Glutamatergic neuron (in vitro differentiated cells): Measurements from ENCODE around the gene FBLN5. TPM values are rescaled to one million over a fixed set of nuclear protein-coding genes. Genes with fewer than 3 reads are reported as not detected.

ENCODE experiments used
- DNase-seq: peaks from one replicate; pipeline ENCODE4 v3.0.0; 2022
- H3K27ac Mint-ChIP-seq: one replicate; pipeline ENCODE4 v1.8.0; 2020; ENCODE audit warnings: mild to moderate bottlenecking, mixed read lengths, inconsistent platforms; ENCODE audit not compliant: unreplicated experiment
- H3K27me3 Mint-ChIP-seq: one replicate; pipeline ENCODE4 v1.8.0; 2020; ENCODE audit warnings: mild to moderate bottlenecking, moderate library complexity, mixed read lengths, inconsistent platforms; ENCODE audit not compliant: unreplicated experiment
- H3K36me3 Mint-ChIP-seq: one replicate; pipeline ENCODE4 v1.8.0; 2020; ENCODE audit warnings: mild to moderate bottlenecking, mixed read lengths, inconsistent platforms; ENCODE audit not compliant: unreplicated experiment
- H3K4me1 Mint-ChIP-seq: one replicate; pipeline ENCODE4 v1.8.0; 2020; ENCODE audit warnings: mild to moderate bottlenecking, low read depth, mixed read lengths, inconsistent platforms; ENCODE audit not compliant: unreplicated experiment
- H3K4me3 Mint-ChIP-seq: one replicate; pipeline ENCODE4 v1.8.0; 2020; ENCODE audit warnings: mild to moderate bottlenecking, mixed read lengths, inconsistent platforms; ENCODE audit not compliant: unreplicated experiment
- H3K9me3 Mint-ChIP-seq: one replicate; pipeline ENCODE4 v1.8.0; 2020; ENCODE audit warnings: mild to moderate bottlenecking, moderate library complexity, mixed read lengths, inconsistent platforms; ENCODE audit not compliant: unreplicated experiment
- total RNA-seq: library from RNA; stranded (reverse); fragmentation: NEBNext Ultra II Directional; extraction: Animal tissue kit (Norgen Biotek cat#: 25700); gene quantifications from one replicate; pipeline ENCODE4 v1.2.1, GENCODE V29; 2021; ENCODE audit not compliant: unreplicated experiment
- TF ChIP-seq, protein P1 (sequence below): fragments of 200-600 bp; sonication (generic); IDR thresholded peaks from one replicate; pipeline ENCODE4 v1.5.0; 2021; ENCODE audit not compliant: partially characterized antibody, unreplicated experiment

Gene FBLN5
- total RNA-seq, 1 donor from 2014 or later, result not detected

DNA sequence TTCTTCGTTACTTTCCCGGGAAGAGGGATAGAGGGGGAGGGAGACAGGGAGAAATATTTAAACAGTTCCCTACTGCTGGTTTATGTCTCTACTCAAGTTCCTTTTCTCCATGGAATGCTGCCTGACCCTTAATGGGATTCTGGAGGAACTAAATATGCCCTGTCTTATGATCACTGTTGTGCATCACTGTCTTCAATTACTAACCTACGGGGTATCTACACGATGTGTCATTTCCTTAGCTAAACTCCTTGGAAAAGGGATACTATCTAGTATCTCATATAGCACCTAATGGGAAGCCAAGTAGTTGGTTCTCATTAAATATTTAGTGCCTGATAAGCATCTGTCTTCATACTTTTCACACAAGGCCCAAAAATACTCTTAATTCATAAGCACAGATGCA, 37.5 kb upstream of the FBLN5 start:
- Mint-ChIP-seq H3K27me3 (peaks cover 1% of the 10 kb centered on the region), H3K36me3 (no peaks in the 10 kb centered on the region), H3K4me1 (peaks cover 3% of the 10 kb centered on the region), H3K9me3 (peaks cover 2% of the 10 kb centered on the region), H3K27ac (no peak overlapping the region), H3K4me3 (no peak overlapping the region)
- no peak for DNase-seq
- TF ChIP-seq, protein P1, sequence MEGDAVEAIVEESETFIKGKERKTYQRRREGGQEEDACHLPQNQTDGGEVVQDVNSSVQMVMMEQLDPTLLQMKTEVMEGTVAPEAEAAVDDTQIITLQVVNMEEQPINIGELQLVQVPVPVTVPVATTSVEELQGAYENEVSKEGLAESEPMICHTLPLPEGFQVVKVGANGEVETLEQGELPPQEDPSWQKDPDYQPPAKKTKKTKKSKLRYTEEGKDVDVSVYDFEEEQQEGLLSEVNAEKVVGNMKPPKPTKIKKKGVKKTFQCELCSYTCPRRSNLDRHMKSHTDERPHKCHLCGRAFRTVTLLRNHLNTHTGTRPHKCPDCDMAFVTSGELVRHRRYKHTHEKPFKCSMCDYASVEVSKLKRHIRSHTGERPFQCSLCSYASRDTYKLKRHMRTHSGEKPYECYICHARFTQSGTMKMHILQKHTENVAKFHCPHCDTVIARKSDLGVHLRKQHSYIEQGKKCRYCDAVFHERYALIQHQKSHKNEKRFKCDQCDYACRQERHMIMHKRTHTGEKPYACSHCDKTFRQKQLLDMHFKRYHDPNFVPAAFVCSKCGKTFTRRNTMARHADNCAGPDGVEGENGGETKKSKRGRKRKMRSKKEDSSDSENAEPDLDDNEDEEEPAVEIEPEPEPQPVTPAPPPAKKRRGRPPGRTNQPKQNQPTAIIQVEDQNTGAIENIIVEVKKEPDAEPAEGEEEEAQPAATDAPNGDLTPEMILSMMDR, result no peak

GRCh38 chr14:91983588-91983987, 36.1 kb upstream of the FBLN5 start:
- TF ChIP-seq, protein P1, result no peak
- Mint-ChIP-seq H3K27me3 (no peaks in the 10 kb centered on the region), H3K9me3 (peaks cover 2% of the 10 kb centered on the region), H3K27ac (no peak overlapping the region), H3K4me3 (no peak overlapping the region), H3K36me3 (no peaks in the 10 kb centered on the region), H3K4me1 (peaks cover 3% of the 10 kb centered on the region)
- no peak for DNase-seq

GRCh38 chr14:91980157-91980556, 32.7 kb upstream of the FBLN5 start:
- TF ChIP-seq, protein P1, result no peak
- H3K36me3 Mint-ChIP-seq, result no peaks in the 10 kb centered on the region
- DNase-seq, result no peak
- no peaks in the 10 kb centered on the region for H3K9me3 Mint-ChIP-seq
- H3K27me3 Mint-ChIP-seq, result no peaks in the 10 kb centered on the region
- peaks cover 3% of the 10 kb centered on the region for H3K4me1 Mint-ChIP-seq
- no peak overlapping the region for H3K4me3 Mint-ChIP-seq
- H3K27ac Mint-ChIP-seq, result no peak overlapping the region

- Mint-ChIP-seq H3K36me3 (no peaks in the 10 kb centered on the region), H3K27me3 (no peaks in the 10 kb centered on the region), H3K4me3 (no peak overlapping the region), H3K4me1 (no peaks in the 10 kb centered on the region), H3K27ac (no peak overlapping the region), H3K9me3 (no peaks in the 10 kb centered on the region)
- DNase-seq, result no peak
- TF ChIP-seq, protein P1, result no peak
Measured at GRCh38 chr14:91977884-91978283, 30.4 kb upstream of the FBLN5 start.

DNA sequence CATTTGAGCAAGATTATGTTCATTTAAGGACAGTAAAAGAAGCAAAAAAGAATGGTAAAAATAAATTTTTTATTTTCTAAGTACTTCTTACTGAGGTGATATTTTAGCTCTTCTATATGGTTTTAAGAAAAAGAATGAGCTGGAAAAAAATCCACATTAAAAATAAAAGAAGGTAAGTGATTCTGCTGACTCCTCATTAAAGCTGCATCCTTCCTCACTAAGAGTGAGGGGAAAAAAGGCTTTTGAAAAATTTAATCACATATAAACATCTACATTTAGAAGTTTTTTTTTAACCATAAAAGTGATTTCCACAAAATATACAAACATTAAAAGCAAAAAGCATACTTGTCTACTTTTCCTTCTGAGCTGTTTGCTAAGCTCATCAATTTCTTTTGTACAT, 28.3 kb upstream of the FBLN5 start:
- H3K9me3 Mint-ChIP-seq, result no peaks in the 10 kb centered on the region
- no peaks in the 10 kb centered on the region for H3K27me3 Mint-ChIP-seq
- no peaks in the 10 kb centered on the region for H3K36me3 Mint-ChIP-seq
- H3K27ac Mint-ChIP-seq, result no peak overlapping the region
- H3K4me3 Mint-ChIP-seq, result no peak overlapping the region
- TF ChIP-seq, protein P1, result no peak
- no peaks in the 10 kb centered on the region for H3K4me1 Mint-ChIP-seq
- no peak for DNase-seq
